ENCODE measurements around the gene CFAP92.

Gene CFAP92

GRCh38 chr3:128967748-128968355 is 26.0 kb downstream of the CFAP92 start:
- TF ChIP-seq BACH2 (CRISPR knock-in tag; IDR thresholded peaks at IDR 0.05; ENCODE audit: borderline replicate concordance) (no peak), POU6F1 (CRISPR knock-in tag; IDR thresholded peaks at IDR 0.05; ENCODE audit: borderline replicate concordance, low read depth) (no peak), ZC3H10 (CRISPR knock-in tag; IDR thresholded peaks at IDR 0.05) (no peak), SNAI2 (CRISPR knock-in tag; IDR thresholded peaks at IDR 0.05) (no peak), ZFP3 (CRISPR knock-in tag; IDR thresholded peaks at IDR 0.05) (no peak), CSRNP3 (CRISPR knock-in tag; IDR thresholded peaks at IDR 0.05) (no peak), ZNF70 (CRISPR knock-in tag; IDR thresholded peaks at IDR 0.05) (no peak), GLIS3 (CRISPR knock-in tag; IDR thresholded peaks at IDR 0.05) (no peak), ISL1 (CRISPR knock-in tag; IDR thresholded peaks at IDR 0.05) (no peak), RARB (CRISPR knock-in tag; IDR thresholded peaks at IDR 0.05) (no peak), ESRRG (CRISPR knock-in tag; IDR thresholded peaks at IDR 0.05) (no peak), TSHZ2 (CRISPR knock-in tag; IDR thresholded peaks at IDR 0.05) (no peak), CREB5 (CRISPR knock-in tag; IDR thresholded peaks at IDR 0.05; ENCODE audit: low read depth) (no peak), PPARA (CRISPR knock-in tag; IDR thresholded peaks at IDR 0.05; ENCODE audit: borderline replicate concordance) (no peak), ARNTL (CRISPR knock-in tag; IDR thresholded peaks at IDR 0.05; ENCODE audit: borderline replicate concordance, low read depth) (no peak), TOX (CRISPR knock-in tag; IDR thresholded peaks at IDR 0.05; ENCODE audit: borderline replicate concordance) (no peak)

GRCh38 chr3:128965818-128966217 is 28.1 kb downstream of the CFAP92 start:
- TF ChIP-seq ESRRG (CRISPR knock-in tag; IDR thresholded peaks at IDR 0.05) (no peak), TCF4 (CRISPR knock-in tag; IDR thresholded peaks at IDR 0.05; ENCODE audit: borderline replicate concordance) (no peak), TOX (CRISPR knock-in tag; IDR thresholded peaks at IDR 0.05; ENCODE audit: borderline replicate concordance) (no peak), CREB5 (CRISPR knock-in tag; IDR thresholded peaks at IDR 0.05; ENCODE audit: low read depth) (no peak), ZNF565 (CRISPR knock-in tag; conservative IDR thresholded peaks at IDR 0.05; ENCODE audit: low read depth) (no peak), ISL1 (CRISPR knock-in tag; IDR thresholded peaks at IDR 0.05) (no peak), CSRNP3 (CRISPR knock-in tag; IDR thresholded peaks at IDR 0.05) (no peak)
- no peak for ATAC-seq

More at GRCh38 chr3:128967748-128968355, 26.0 kb downstream of the CFAP92 start:
- no peak for ATAC-seq

- TF ChIP-seq TSHZ2 (CRISPR knock-in tag; IDR thresholded peaks at IDR 0.05) (no peak), CSRNP3 (CRISPR knock-in tag; IDR thresholded peaks at IDR 0.05) (no peak), ZNF565 (CRISPR knock-in tag; conservative IDR thresholded peaks at IDR 0.05; ENCODE audit: low read depth) (no peak), BACH2 (CRISPR knock-in tag; IDR thresholded peaks at IDR 0.05; ENCODE audit: borderline replicate concordance) (no peak), GLIS3 (CRISPR knock-in tag; IDR thresholded peaks at IDR 0.05) (no peak), PPARA (CRISPR knock-in tag; IDR thresholded peaks at IDR 0.05; ENCODE audit: borderline replicate concordance) (no peak), RARB (CRISPR knock-in tag; IDR thresholded peaks at IDR 0.05) (no peak), ZC3H10 (CRISPR knock-in tag; IDR thresholded peaks at IDR 0.05) (no peak), ISL1 (CRISPR knock-in tag; IDR thresholded peaks at IDR 0.05) (no peak), ARNTL (CRISPR knock-in tag; IDR thresholded peaks at IDR 0.05; ENCODE audit: borderline replicate concordance, low read depth) (no peak)
- no peak for ATAC-seq
Observed at GRCh38 chr3:128965280-128965679, 28.6 kb downstream of the CFAP92 start.
